Upper lobe of left lung (tissue), 6 donors: Measurements from ENCODE around the gene FXYD5. TPM values are rescaled to one million over a fixed set of nuclear protein-coding genes. Genes with fewer than 3 reads are reported as not detected.

Experiments used
- ATAC-seq, 2 donors: fragments of 200-7000 bp; cut with Tn5 transposase; one replicate each; pipeline ENCODE4 v1.9.1; 2022; ENCODE audit warnings: mild to moderate bottlenecking in 2 of 2, moderate library complexity in 2 of 2; ENCODE audit not compliant: low FRiP score in 2 of 2
- DNase-seq, 2 donors: peaks; one replicate each; pipeline ENCODE4 v3.0.0-alpha.2; 2019 to 2020
- H3K27ac ChIP-seq, 4 donors: fragments of 200-600 bp; sonication (generic); one replicate each; pipeline ENCODE4 v1.5.1; 2016 to 2019
- H3K27me3 ChIP-seq, 4 donors: fragments of 200-600 bp; sonication (generic); one replicate each; pipeline ENCODE4 v1.5.1; 2017 to 2019
- H3K36me3 ChIP-seq, 4 donors: fragments of 200-600 bp; sonication (generic); one replicate each; pipeline ENCODE4 v1.5.1; 2016 to 2019
- H3K4me1 ChIP-seq, 4 donors: fragments of 200-600 bp; sonication (generic); one replicate each; pipeline ENCODE4 v1.5.1; 2018 to 2019
- H3K4me3 ChIP-seq, 4 donors: fragments of 200-600 bp; sonication (generic); one replicate each; pipeline ENCODE4 v1.5.1; 2017 to 2019; ENCODE audit warnings: mild to moderate bottlenecking in 2 of 4, moderate library complexity in 1 of 4
- H3K9me3 ChIP-seq, 4 donors: fragments of 200-600 bp; sonication (generic); one replicate each; pipeline ENCODE4 v1.5.1; 2018 to 2019
- EP300 ChIP-seq, 4 donors: sonication (generic); formaldehyde crosslinking; IDR thresholded peaks; one replicate each; pipeline ENCODE4 v1.5.1; 2017; ENCODE audit warnings: antibody characterized with exemption in 4 of 4, control low read depth in 2 of 4
- POLR2A ChIP-seq, 4 donors: fragments of 450-650 bp; IDR thresholded peaks; one replicate each; pipeline ENCODE4 v1.5.1; 2016 to 2017; ENCODE audit warnings: antibody characterized with exemption in 4 of 4, mild to moderate bottlenecking in 2 of 4
- POLR2AphosphoS5 ChIP-seq, 2 donors: sonication (generic); formaldehyde crosslinking; IDR thresholded peaks; one replicate each; pipeline ENCODE4 v1.5.1; 2017; ENCODE audit warnings: antibody characterized with exemption in 2 of 2
- WGBS, 2 donors: methylation state at CpG; one replicate each; pipeline ENCODE4 v1.1.5; 2017 to 2018; 5-methylcytosine and 5-hydroxymethylcytosine counted together
- total RNA-seq, 6 donors: library from RNA; depleted of rRNA in 4 of 6; stranded (reverse); fragments of >200 nt in 4 of 6; gene quantifications; one replicate each; pipeline versions ENCODE4 v1.1.0 to v1.2.1, GENCODE V29; 2016 to 2021
- TF ChIP-seq, protein P1 (sequence below), 6 experiments: fragments of 450-650 bp in 4 of 6; fragments of 200-600 bp in 2 of 6; sonication (generic) in 2 of 6; IDR thresholded peaks; one replicate each; pipeline ENCODE4 v1.5.1; 2016 to 2019; ENCODE audit warnings: antibody characterized with exemption in 6 of 6
- donor health status: DM: no; HTN: no; CAD: no; lungs with moderate emphysema.
- donor health status: DM: no; HTN: yes; CAD: no; lungs with severe emphysema.

FXYD5 gene
- total RNA-seq, 6 donors from 2014 or later, result 40.4 to 153 (median 91.8) TPM

DNA sequence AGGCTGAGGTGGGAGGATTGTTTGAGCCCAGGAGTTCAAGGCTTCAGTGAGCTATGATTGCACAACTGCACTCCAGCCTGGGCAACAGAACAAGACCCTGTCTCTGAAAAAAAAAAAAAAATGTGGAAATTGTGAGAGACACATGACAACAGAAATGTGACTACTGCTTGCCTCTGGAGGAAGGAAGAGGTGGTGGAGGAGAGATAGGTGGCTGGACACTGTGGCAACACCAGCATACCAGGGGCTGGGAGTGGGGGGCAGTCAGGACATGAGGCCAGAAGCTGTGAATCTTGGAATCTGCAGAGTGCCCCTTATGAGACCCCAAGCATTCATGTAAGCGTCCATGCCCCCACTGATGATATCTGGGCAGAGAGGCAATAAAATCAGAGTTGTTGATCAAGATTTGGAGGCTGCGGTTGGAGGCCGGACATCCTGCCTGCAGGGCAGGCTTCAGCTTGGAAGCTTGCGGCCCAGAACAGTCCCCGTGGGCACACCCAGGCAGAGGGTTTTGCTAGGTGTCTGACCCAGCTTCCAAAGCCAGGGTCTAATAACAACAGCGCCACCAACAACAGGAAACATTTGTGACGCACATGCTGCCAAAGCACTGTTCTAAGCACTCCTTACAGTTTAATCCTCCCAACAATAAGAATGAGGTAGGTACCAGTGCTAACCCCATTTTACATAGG lies 57.2 kb downstream of the FXYD5 start:
- peak; percentile 57 to 68 for ATAC-seq
- DNase-seq, result peak in 1 of 2 donors; percentile 76
- peaks cover 38 to 41% (median 39%) of the 10 kb centered on the region in 4 donors for H3K4me1 ChIP-seq

DNA sequence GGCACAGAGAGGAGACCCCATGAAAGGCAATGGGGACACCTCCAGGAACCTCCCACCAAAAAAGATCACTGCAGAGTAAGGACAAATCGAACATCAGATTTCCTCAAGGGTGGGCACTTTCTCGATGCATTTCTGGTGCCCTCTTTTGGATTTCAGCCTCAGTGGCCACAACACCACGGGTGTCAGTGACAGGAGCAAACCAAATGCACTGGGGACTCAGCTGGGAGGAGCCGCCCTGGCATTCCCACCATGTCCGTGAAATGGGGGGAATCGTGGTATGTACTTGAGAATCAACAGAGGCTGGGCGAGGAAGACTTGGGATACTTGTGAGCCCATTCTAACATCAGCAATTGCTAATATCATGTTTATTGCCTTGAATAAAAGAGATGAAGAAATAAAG lies 57.7 kb downstream of the FXYD5 start:
- ATAC-seq (no peak), DNase-seq (no peak)
- H3K4me1 ChIP-seq, result peaks cover 38 to 42% (median 40%) of the 10 kb centered on the region in 4 donors
- H3K27me3 ChIP-seq, result no peaks in the 10 kb centered on the region
- no peaks in the 10 kb centered on the region for H3K36me3 ChIP-seq
- TF ChIP-seq EP300 (IDR thresholded peaks at IDR 0.05) (no peak), POLR2A (IDR thresholded peaks at IDR 0.05) (no peak), POLR2AphosphoS5 (IDR thresholded peaks at IDR 0.05) (no peak)
- TF ChIP-seq, protein P1, sequence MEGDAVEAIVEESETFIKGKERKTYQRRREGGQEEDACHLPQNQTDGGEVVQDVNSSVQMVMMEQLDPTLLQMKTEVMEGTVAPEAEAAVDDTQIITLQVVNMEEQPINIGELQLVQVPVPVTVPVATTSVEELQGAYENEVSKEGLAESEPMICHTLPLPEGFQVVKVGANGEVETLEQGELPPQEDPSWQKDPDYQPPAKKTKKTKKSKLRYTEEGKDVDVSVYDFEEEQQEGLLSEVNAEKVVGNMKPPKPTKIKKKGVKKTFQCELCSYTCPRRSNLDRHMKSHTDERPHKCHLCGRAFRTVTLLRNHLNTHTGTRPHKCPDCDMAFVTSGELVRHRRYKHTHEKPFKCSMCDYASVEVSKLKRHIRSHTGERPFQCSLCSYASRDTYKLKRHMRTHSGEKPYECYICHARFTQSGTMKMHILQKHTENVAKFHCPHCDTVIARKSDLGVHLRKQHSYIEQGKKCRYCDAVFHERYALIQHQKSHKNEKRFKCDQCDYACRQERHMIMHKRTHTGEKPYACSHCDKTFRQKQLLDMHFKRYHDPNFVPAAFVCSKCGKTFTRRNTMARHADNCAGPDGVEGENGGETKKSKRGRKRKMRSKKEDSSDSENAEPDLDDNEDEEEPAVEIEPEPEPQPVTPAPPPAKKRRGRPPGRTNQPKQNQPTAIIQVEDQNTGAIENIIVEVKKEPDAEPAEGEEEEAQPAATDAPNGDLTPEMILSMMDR (IDR thresholded peaks at IDR 0.05), result no peak
- H3K4me3 ChIP-seq, result no peak overlapping the region
- WGBS, 2 donors, result 64 to 67% methylated on average over 7 of the region's 7 CpGs
- peak overlapping the region; percentile 41 to 86 (median 84) for H3K27ac ChIP-seq
- no peaks in the 10 kb centered on the region for H3K9me3 ChIP-seq

More for the DNA sequence above, 57.2 kb downstream of the FXYD5 start:
- WGBS, 2 donors, result 48 to 51% methylated on average over 6 to 7 of the region's 7 CpGs
- Histone ChIP-seq H3K27me3 (no peaks in the 10 kb centered on the region), H3K36me3 (no peaks in the 10 kb centered on the region), H3K4me3 (no peak overlapping the region), H3K9me3 (no peaks in the 10 kb centered on the region), H3K27ac (peak overlapping the region; percentile 41 to 86 (median 84))
- TF ChIP-seq EP300 (IDR thresholded peaks at IDR 0.05) (peak in 2 of 4 donors; percentile 57 to 76), POLR2A (IDR thresholded peaks at IDR 0.05) (peak in 2 of 4 donors; percentile 9 to 61), POLR2AphosphoS5 (IDR thresholded peaks at IDR 0.05) (peak; percentile 55 to 56)
- TF ChIP-seq, protein P1 (IDR thresholded peaks at IDR 0.05), result no peak

DNA sequence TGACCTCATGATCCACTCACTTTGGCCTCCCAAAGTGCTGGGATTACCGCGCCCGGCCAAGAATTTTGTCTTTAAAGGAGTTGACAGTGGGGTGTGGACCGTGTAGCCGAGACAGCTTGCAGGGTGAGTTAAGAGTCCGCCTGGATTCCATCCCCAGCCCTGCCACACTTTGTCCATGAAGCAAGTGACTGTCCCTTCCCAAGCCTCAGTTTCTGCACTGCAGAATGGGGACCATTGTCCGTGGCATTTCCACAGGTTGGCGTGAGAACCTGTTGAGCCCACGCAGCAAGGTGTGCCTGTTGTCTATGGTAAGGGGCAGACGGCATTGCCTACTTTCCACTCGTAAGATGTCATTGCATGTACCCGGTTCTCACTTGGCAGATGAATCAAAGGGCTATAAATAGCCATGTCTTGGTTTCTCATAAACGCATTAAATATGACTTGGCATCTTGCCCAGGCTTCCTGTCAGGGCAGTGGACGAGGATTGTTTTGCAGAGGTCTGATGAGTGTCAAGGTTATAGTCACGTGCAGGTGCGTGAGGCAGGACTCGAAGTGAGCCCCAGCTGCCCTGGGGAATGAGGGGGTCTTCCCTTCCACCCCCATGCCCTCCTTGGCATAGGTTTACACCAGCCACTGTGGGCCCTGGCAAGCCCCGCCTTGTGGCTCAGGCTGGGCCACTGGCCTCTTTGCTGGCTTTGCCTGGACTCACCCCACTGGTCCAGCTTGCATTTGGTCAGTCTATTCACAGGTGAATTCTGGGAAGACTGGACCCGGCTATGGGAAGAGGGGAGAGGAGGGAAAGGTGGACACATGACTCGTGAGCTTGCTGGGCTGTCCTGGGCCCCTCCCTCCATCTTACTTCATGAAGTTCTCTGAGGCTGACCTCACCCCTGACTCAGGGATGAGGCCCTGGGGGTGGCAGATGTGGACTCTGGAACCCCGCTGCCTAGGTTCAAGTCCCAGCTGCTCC lies 59.4 kb downstream of the FXYD5 start:
- peak overlapping the region; percentile 71 to 89 (median 85) for H3K27ac ChIP-seq
- peak; percentile 73 to 89 for DNase-seq
- WGBS, 2 donors, result 8 to 20% methylated on average over 14 to 21 of the region's 21 CpGs
- no peaks in the 10 kb centered on the region for H3K27me3 ChIP-seq
- peaks cover 38 to 42% (median 40%) of the 10 kb centered on the region in 4 donors for H3K4me1 ChIP-seq
- no peaks in the 10 kb centered on the region for H3K9me3 ChIP-seq
- H3K36me3 ChIP-seq, result no peaks in the 10 kb centered on the region
- TF ChIP-seq EP300 (IDR thresholded peaks at IDR 0.05) (peak in 3 of 4 donors; percentile 70 to 94 (median 72)), POLR2AphosphoS5 (IDR thresholded peaks at IDR 0.05) (peak; percentile 74 to 93), POLR2A (IDR thresholded peaks at IDR 0.05) (peak in 1 of 4 donors; percentile 65)
- TF ChIP-seq, protein P1 (IDR thresholded peaks at IDR 0.05), result peak in 1 of 6 experiments; percentile 4
- peak; percentile 68 to 75 for ATAC-seq
- no peak overlapping the region for H3K4me3 ChIP-seq

DNA sequence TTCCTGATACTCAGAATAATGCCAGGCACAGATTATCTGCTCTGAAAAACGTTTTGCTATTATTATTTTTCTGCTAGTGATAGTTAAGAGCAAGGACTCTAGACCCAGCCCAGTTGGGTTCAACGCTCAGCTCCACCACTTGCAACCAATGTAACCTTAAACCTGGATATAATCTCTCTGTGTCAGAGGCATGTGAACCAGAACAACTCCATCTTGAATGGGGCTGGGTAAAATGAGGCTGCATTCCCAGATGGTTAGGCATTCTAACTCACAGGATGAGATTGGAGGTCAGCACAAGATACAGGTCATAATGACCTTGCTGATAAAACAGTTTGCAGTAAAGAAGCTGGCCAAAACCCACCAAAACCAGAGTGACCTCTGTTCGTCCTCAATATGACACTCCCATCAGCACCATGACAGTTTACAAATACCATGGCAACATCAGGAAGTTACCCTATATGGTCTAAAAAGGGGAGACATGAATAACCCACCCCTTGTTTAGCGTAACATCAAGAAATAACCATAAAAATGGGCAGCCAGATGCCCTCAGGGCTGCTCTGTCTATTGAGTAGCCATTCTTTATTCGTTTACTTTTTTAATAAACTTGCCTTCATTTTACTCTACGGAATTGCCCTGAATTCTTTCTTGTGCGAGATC lies 60.4 kb downstream of the FXYD5 start:
- no peak for TF ChIP-seq POLR2AphosphoS5 (IDR thresholded peaks at IDR 0.05)
- no peak for TF ChIP-seq POLR2A (IDR thresholded peaks at IDR 0.05)
- TF ChIP-seq, protein P1 (IDR thresholded peaks at IDR 0.05), result no peak
- no peak for TF ChIP-seq EP300 (IDR thresholded peaks at IDR 0.05)
- Histone ChIP-seq H3K4me3 (no peak overlapping the region), H3K27me3 (no peaks in the 10 kb centered on the region), H3K4me1 (peaks cover 39 to 43% (median 40%) of the 10 kb centered on the region in 4 donors), H3K9me3 (no peaks in the 10 kb centered on the region), H3K27ac (peak overlapping the region in 3 of 4 donors; percentile 84 to 89 (median 86)), H3K36me3 (no peaks in the 10 kb centered on the region)
- no peak for ATAC-seq
- 74 to 82% methylated on average over 7 of the region's 7 CpGs for WGBS, 2 donors
- no peak for DNase-seq
